ENCODE data around the gene ABR. TPM values are rescaled to one million over a fixed set of nuclear protein-coding genes. Genes with fewer than 3 reads are reported as not detected.

ABR gene
- total and polyA plus RNA-seq, 2 of the 13 experiments (the other 11 are each of a cell fraction or from before 2014, with no cell fraction given), result 12.4 to 40.4 TPM

- Histone ChIP-seq H3K27me3 (ENCODE audit: control insufficient read depth in 1 of 2, insufficient read depth in 2 of 2, low read length in 2 of 2) (peaks cover 0 to 30% of the 10 kb centered on the region in 2 experiments; a peak in 3 of 5 replicates), H4K20me1 (ENCODE audit: insufficient read depth, low read length) (no peaks in the 10 kb centered on the region), H3K9me3 (ENCODE audit: low read length) (no peaks in the 10 kb centered on the region), H2AFZ (ENCODE audit: low read length) (no peak overlapping the region), H3K79me2 (ENCODE audit: insufficient read depth, low read length) (no peaks in the 10 kb centered on the region), H3K4me1 (ENCODE audit: insufficient read depth, low read length) (no peaks in the 10 kb centered on the region), H3K4me3 (replicated peaks in 1 of 3; ENCODE audit: insufficient read depth in 1 of 3, low read depth in 2 of 3, low read length in 3 of 3) (no peak overlapping the region), H3K27ac (ENCODE audit: extremely low read length, insufficient read depth, low read length) (no peak overlapping the region), H3K36me3 (replicated peaks in 1 of 2; ENCODE audit: control insufficient read depth in 1 of 2, insufficient read depth in 2 of 2, low read length in 2 of 2) (no peaks in the 10 kb centered on the region), H3K9ac (ENCODE audit: insufficient read depth, low read depth, low read length) (no peak overlapping the region), H3K4me2 (ENCODE audit: low read depth, low read length) (no peak overlapping the region)
- no peak for TF ChIP-seq ATF1 (CRISPR knock-in tag; IDR thresholded peaks at IDR 0.05)
- TF ChIP-seq ZFP36 (IDR thresholded peaks at IDR 0.05; ENCODE audit: borderline replicate concordance, low read depth, low read length, partially characterized antibody), result no peak
- no peak for TF ChIP-seq TEAD3 (CRISPR knock-in tag; optimal IDR thresholded peaks at IDR 0.05; ENCODE audit: borderline replicate concordance)
- TF ChIP-seq, protein P1, sequence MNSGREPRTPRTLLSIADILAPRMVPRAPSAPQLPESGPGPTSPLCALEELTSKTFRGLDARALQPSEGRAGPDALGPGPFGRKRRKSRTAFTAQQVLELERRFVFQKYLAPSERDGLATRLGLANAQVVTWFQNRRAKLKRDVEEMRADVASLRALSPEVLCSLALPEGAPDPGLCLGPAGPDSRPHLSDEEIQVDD (CRISPR knock-in tag; IDR thresholded peaks at IDR 0.05; ENCODE audit: borderline replicate concordance), result no peak
- TF ChIP-seq PHF5A (CRISPR knock-in tag; IDR thresholded peaks at IDR 0.05; ENCODE audit: low read depth, unreplicated experiment), result no peak
- TF ChIP-seq, protein P2, sequence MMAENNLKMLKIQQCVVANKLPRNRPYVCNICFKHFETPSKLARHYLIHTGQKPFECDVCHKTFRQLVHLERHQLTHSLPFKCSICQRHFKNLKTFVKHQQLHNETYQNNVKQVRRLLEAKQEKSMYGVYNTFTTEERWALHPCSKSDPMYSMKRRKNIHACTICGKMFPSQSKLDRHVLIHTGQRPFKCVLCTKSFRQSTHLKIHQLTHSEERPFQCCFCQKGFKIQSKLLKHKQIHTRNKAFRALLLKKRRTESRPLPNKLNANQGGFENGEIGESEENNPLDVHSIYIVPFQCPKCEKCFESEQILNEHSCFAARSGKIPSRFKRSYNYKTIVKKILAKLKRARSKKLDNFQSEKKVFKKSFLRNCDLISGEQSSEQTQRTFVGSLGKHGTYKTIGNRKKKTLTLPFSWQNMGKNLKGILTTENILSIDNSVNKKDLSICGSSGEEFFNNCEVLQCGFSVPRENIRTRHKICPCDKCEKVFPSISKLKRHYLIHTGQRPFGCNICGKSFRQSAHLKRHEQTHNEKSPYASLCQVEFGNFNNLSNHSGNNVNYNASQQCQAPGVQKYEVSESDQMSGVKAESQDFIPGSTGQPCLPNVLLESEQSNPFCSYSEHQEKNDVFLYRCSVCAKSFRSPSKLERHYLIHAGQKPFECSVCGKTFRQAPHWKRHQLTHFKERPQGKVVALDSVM (CRISPR knock-in tag; IDR thresholded peaks at IDR 0.05), result no peak
- no peak for TF ChIP-seq ZNF749 (CRISPR knock-in tag; IDR thresholded peaks at IDR 0.05; ENCODE audit: borderline replicate concordance)
- TF ChIP-seq ZNF644 (CRISPR knock-in tag; IDR thresholded peaks at IDR 0.05; ENCODE audit: low read depth), result no peak
- TF ChIP-seq ZNF564 (CRISPR knock-in tag; IDR thresholded peaks at IDR 0.05), result no peak
- no peak for TF ChIP-seq ZNF569 (CRISPR knock-in tag; IDR thresholded peaks at IDR 0.05; ENCODE audit: borderline replicate concordance)
- no peak for TF ChIP-seq ZNF746 (CRISPR knock-in tag; IDR thresholded peaks at IDR 0.05)
- TF ChIP-seq PBX3 (CRISPR knock-in tag; IDR thresholded peaks at IDR 0.05; ENCODE audit: borderline replicate concordance), result no peak
- no peak for TF ChIP-seq SP4 (CRISPR knock-in tag; IDR thresholded peaks at IDR 0.05)
- TF ChIP-seq ZNF788 (CRISPR knock-in tag; IDR thresholded peaks at IDR 0.05; ENCODE audit: borderline replicate concordance), result no peak
- no peak for TF ChIP-seq ZNF326 (CRISPR knock-in tag; IDR thresholded peaks at IDR 0.05; ENCODE audit: borderline replicate concordance)
- no peak for TF ChIP-seq KLF16 (CRISPR knock-in tag; IDR thresholded peaks at IDR 0.05)
- in situ Hi-C loops (cut with HindIII; ENCODE audit: extremely low pct_ligation_motif_present, low pct_unique_long_range_greater_than_20kb) (no loop called here), intact Hi-C loops (cut with micrococcal nuclease; ENCODE audit: unreplicated experiment) (no loop called here)
- POLR2A ChIA-PET, result no interaction called here
- no peak for FAIRE-seq
- WGBS (ENCODE audit: low lambda C conversion rate), result 68% methylated on average over 5 of the region's 5 CpGs
- no peak for ATAC-seq
- DNase-seq (ENCODE audit: low spot score), result no peak
- BruUV-seq (replicated peaks), result no TSS peak
- CTCF ChIA-PET (ENCODE audit: low intra/inter-chr PET ratio, low total read pairs), result no interaction called here
Measured at GRCh38 chr17:1202291-1202690, 22.5 kb upstream of the ABR start.
